T-cell (primary cell): ENCODE data around the gene SETD4. TPM values are rescaled to one million over a fixed set of nuclear protein-coding genes. Genes with fewer than 3 reads are reported as not detected.
"Not testable (repeated sequence)": the region's sequence is repeated elsewhere in the genome, so short reads cannot be mapped to it uniquely, and the experiment has no call there.

Experiments used
- ATAC-seq, 4 experiments: fragments of 200-7000 bp in 3 of 4; fragments of 150-1000 bp in 1 of 4; cut with Tn5 transposase; replicated peaks in 1 of 4; 1 replicate in 3 of 4; 2 replicates in 1 of 4; pipeline ENCODE4 v1.10.0; 2021; ENCODE audit warnings: moderate library complexity in 3 of 4, mild to moderate bottlenecking in 2 of 4, moderate number of reproducible peaks in 1 of 4
- CTCF ChIA-PET, 2 donors: fragments of 300-600 bp; sonication (Branson Sonifier 250); formaldehyde crosslinking; loops; one replicate each; lab custom pipeline; 2022; ENCODE audit warnings: antibody characterized with exemption in 2 of 2; lab: Charles Lee
- POLR2A ChIA-PET, 2 donors: fragments of 300-600 bp; sonication (Branson Sonifier 250); formaldehyde crosslinking; loops; one replicate each; lab custom pipeline; 2022; ENCODE audit warnings: antibody characterized with exemption in 2 of 2; lab: Charles Lee
- DNase-seq, 35 experiments: peaks; one replicate each; pipeline versions ENCODE4 v3.0.0 to v3.0.0-alpha.2; 2013 to 2023
- H3K27ac ChIP-seq: one replicate; pipeline ENCODE4 v1.5.1; 2013; ENCODE audit warnings: low read length
- H3K27me3 ChIP-seq, 2 experiments: replicated peaks in 1 of 2; 1 replicate in 1 of 2; 2 replicates in 1 of 2; pipeline versions ENCODE4 v1.6.1 to v1.7.0; 2013; ENCODE audit warnings: low read length in 1 of 2, mixed read lengths in 1 of 2; ENCODE audit not compliant: control insufficient read depth in 2 of 2, insufficient read depth in 2 of 2; ENCODE audit errors: extremely low read depth in 1 of 2
- H3K36me3 ChIP-seq, 2 donors: 1 replicate in 1 of 2; 2 replicates in 1 of 2; pipeline versions ENCODE4 v1.6.1 to v1.7.0; 2013; ENCODE audit warnings: low read length in 1 of 2; ENCODE audit not compliant: control insufficient read depth in 2 of 2, insufficient read depth in 1 of 2; ENCODE audit errors: extremely low read depth in 1 of 2
- H3K4me1 ChIP-seq, 2 experiments: 1 replicate in 1 of 2; 2 replicates in 1 of 2; pipeline versions ENCODE4 v1.6.1 to v1.7.0; 2013; ENCODE audit warnings: low read length in 2 of 2, mixed read lengths in 1 of 2; ENCODE audit not compliant: insufficient read depth in 2 of 2, control insufficient read depth in 1 of 2; ENCODE audit errors: extremely low read depth in 1 of 2
- H3K4me3 ChIP-seq, 2 donors: 1 replicate in 1 of 2; 2 replicates in 1 of 2; pipeline versions ENCODE4 v1.5.1 to v1.7.0; 2013; ENCODE audit warnings: mild to moderate bottlenecking in 2 of 2, low read length in 1 of 2, moderate library complexity in 1 of 2; ENCODE audit not compliant: control insufficient read depth in 1 of 2; ENCODE audit errors: extremely low read depth in 1 of 2
- H3K9me3 ChIP-seq: 2 replicates; pipeline ENCODE4 v1.7.0; 2013
- H3K27ac Mint-ChIP-seq, 2 donors: one replicate each; pipeline ENCODE4 v1.8.0; 2020 to 2021; ENCODE audit warnings: mild to moderate bottlenecking in 2 of 2, mixed read lengths in 2 of 2
- H3K27me3 Mint-ChIP-seq, 2 donors: one replicate each; pipeline ENCODE4 v1.8.0; 2021 to 2022; ENCODE audit warnings: mixed read lengths in 2 of 2
- H3K36me3 Mint-ChIP-seq: one replicate; pipeline ENCODE4 v1.8.0; 2021; ENCODE audit warnings: mixed read lengths
- H3K4me1 Mint-ChIP-seq, 3 donors: one replicate each; pipeline ENCODE4 v1.8.0; 2020 to 2022; ENCODE audit warnings: mixed read lengths in 3 of 3, mild to moderate bottlenecking in 1 of 3
- H3K4me3 Mint-ChIP-seq, 3 donors: one replicate each; pipeline ENCODE4 v1.8.0; 2020 to 2022; ENCODE audit warnings: mild to moderate bottlenecking in 3 of 3, mixed read lengths in 3 of 3, moderate library complexity in 3 of 3
- H3K9me3 Mint-ChIP-seq, 3 donors: one replicate each; pipeline ENCODE4 v1.8.0; 2020 to 2022; ENCODE audit warnings: mixed read lengths in 3 of 3
- WGBS: methylation state at CpG from one replicate; pipeline ENCODE4 v1.1.5; 2013; ENCODE audit warnings: missing lambda C conversion rate; ENCODE audit not compliant: insufficient coverage; 5-methylcytosine and 5-hydroxymethylcytosine counted together
- total RNA-seq, 35 experiments: library from RNA in 6 of 35; stranded (reverse) in 6 of 35; fragments of 120-200 nt in 1 of 35; gene quantifications; one replicate each; pipeline versions ENCODE4 v1.2.1 to v1.2.4 and lab custom pipeline; 2013 to 2026

The SETD4 gene
- total RNA-seq, 5 donors from 2014 or later (not counting 1 experiment from before 2014, with no cell fraction given) = 16.5 to 36.4 (median 30.3) TPM

GRCh38 chr21:36100971-36101641 lies 40.8 kb upstream of the SETD4 start:
- POLR2A ChIA-PET = interaction anchor here in 1 of 2 donors (0.7 kb wide), 1 partner anchor 12 kb away, joined by 3 read pairs; no protein-coding TSS in a partner anchor
- H3K4me3 Mint-ChIP-seq = no peak overlapping the region
- H3K27ac Mint-ChIP-seq = no peak overlapping the region
- no peak for ATAC-seq
- H3K27ac ChIP-seq = no peak overlapping the region
- no peak overlapping the region for H3K4me3 ChIP-seq
- DNase-seq = no peak
- H3K27me3 ChIP-seq = peaks cover 0 to 13% of the 10 kb centered on the region in 2 experiments
- no peaks in the 10 kb centered on the region for H3K9me3 ChIP-seq
- H3K27me3 Mint-ChIP-seq = peaks cover 21 to 41% of the 10 kb centered on the region in 2 donors
- 90% methylated on average over 2 of the region's 6 CpGs for WGBS
- no peaks in the 10 kb centered on the region for H3K36me3 ChIP-seq
- CTCF ChIA-PET = interaction anchor here in 1 of 2 donors (1.2 kb wide), 1 partner anchor 1355 kb away, joined by 3 read pairs; no protein-coding TSS in a partner anchor
- H3K9me3 Mint-ChIP-seq = no peaks in the 10 kb centered on the region
- H3K4me1 ChIP-seq = peaks cover 0 to 8% of the 10 kb centered on the region in 2 experiments
- peaks cover 3% of the 10 kb centered on the region for H3K36me3 Mint-ChIP-seq
- H3K4me1 Mint-ChIP-seq = peaks cover 0 to 6% (median 4%) of the 10 kb centered on the region in 3 donors

GRCh38 chr21:36099695-36100211 lies 39.4 kb upstream of the SETD4 start:
- CTCF ChIA-PET = interaction anchor here in 1 of 2 donors (0.6 kb wide), 1 partner anchor 13 kb away, joined by 3 read pairs; no protein-coding TSS in a partner anchor
- H3K27me3 Mint-ChIP-seq = peaks cover 8 to 27% of the 10 kb centered on the region in 2 donors
- not testable (repeated sequence) for H3K9me3 Mint-ChIP-seq

GRCh38 chr21:36099000-36099399 lies 38.7 kb upstream of the SETD4 start:
- Histone ChIP-seq H3K27me3 (peaks cover 0 to 7% of the 10 kb centered on the region in 2 experiments), H3K4me3 (no peak overlapping the region), H3K27ac (no peak overlapping the region), H3K4me1 (no peaks in the 10 kb centered on the region), H3K36me3 (no peaks in the 10 kb centered on the region), H3K9me3 (no peaks in the 10 kb centered on the region)
- peaks cover 3% of the 10 kb centered on the region for H3K36me3 Mint-ChIP-seq
- H3K27ac Mint-ChIP-seq = no peak overlapping the region
- H3K4me3 Mint-ChIP-seq = no peak overlapping the region
- ATAC-seq (no peak), DNase-seq (no peak)
- ChIA-PET CTCF (interaction anchor here in 1 of 2 donors (0.8 kb wide), 1 partner anchor 14 kb away, joined by 3 read pairs; no protein-coding TSS in a partner anchor), POLR2A (no interaction called here)
- no peaks in the 10 kb centered on the region for H3K9me3 Mint-ChIP-seq
- peaks cover 3 to 20% of the 10 kb centered on the region in 2 donors for H3K27me3 Mint-ChIP-seq
- 93% methylated on average over 3 of the region's 3 CpGs for WGBS
- H3K4me1 Mint-ChIP-seq = no peaks in the 10 kb centered on the region

More at GRCh38 chr21:36099695-36100211, 39.4 kb upstream of the SETD4 start:
- ATAC-seq, H3K27ac Mint-ChIP-seq, H3K27ac ChIP-seq, H3K4me3 ChIP-seq, POLR2A ChIA-PET, H3K4me1 ChIP-seq, H3K36me3 Mint-ChIP-seq, H3K27me3 ChIP-seq, H3K9me3 ChIP-seq, H3K4me1 Mint-ChIP-seq, H3K4me3 Mint-ChIP-seq, H3K36me3 ChIP-seq, DNase-seq: not testable (repeated sequence)
- WGBS = 79% methylated on average over 4 of the region's 13 CpGs

GRCh38 chr21:36098182-36098532 lies 37.8 kb upstream of the SETD4 start:
- CTCF ChIA-PET = interaction anchor here in 1 of 2 donors (0.8 kb wide), 1 partner anchor 15 kb away, joined by 3 read pairs; no protein-coding TSS in a partner anchor
- 60% methylated on average over 2 of the region's 2 CpGs for WGBS
- no peak overlapping the region for H3K27ac Mint-ChIP-seq
- no peaks in the 10 kb centered on the region for H3K4me1 Mint-ChIP-seq
- DNase-seq (no peak), ATAC-seq (no peak)
- H3K9me3 Mint-ChIP-seq = peaks cover 6 to 8% (median 7%) of the 10 kb centered on the region in 3 donors
- H3K27me3 Mint-ChIP-seq = peaks cover 8 to 19% of the 10 kb centered on the region in 2 donors
- POLR2A ChIA-PET = interaction anchor here in 1 of 2 donors (0.6 kb wide), 1 partner anchor 1213 kb away, joined by 3 read pairs; no protein-coding TSS in a partner anchor
- peaks cover 7% of the 10 kb centered on the region for H3K36me3 Mint-ChIP-seq
- H3K27me3 ChIP-seq = peaks cover 0 to 12% of the 10 kb centered on the region in 2 experiments
- no peak overlapping the region for H3K4me3 ChIP-seq
- no peaks in the 10 kb centered on the region for H3K9me3 ChIP-seq
- H3K36me3 ChIP-seq = no peaks in the 10 kb centered on the region
- H3K27ac ChIP-seq = no peak overlapping the region
- no peak overlapping the region for H3K4me3 Mint-ChIP-seq
- H3K4me1 ChIP-seq = no peaks in the 10 kb centered on the region

GRCh38 chr21:36097427-36098181 lies 37.3 kb upstream of the SETD4 start:
- Mint-ChIP-seq H3K27ac (no peak overlapping the region), H3K4me1 (no peaks in the 10 kb centered on the region), H3K27me3 (peaks cover 8 to 20% of the 10 kb centered on the region in 2 donors), H3K36me3 (peaks cover 6% of the 10 kb centered on the region), H3K4me3 (no peak overlapping the region), H3K9me3 (peaks cover 6 to 13% (median 7%) of the 10 kb centered on the region in 3 donors)
- Histone ChIP-seq H3K4me3 (no peak overlapping the region), H3K36me3 (no peaks in the 10 kb centered on the region), H3K27me3 (peaks cover 0 to 16% of the 10 kb centered on the region in 2 experiments), H3K4me1 (no peaks in the 10 kb centered on the region), H3K9me3 (no peaks in the 10 kb centered on the region), H3K27ac (no peak overlapping the region)
- POLR2A ChIA-PET = interaction anchor here in 1 of 2 donors (0.6 kb wide), 1 partner anchor 1213 kb away, joined by 3 read pairs; no protein-coding TSS in a partner anchor
- CTCF ChIA-PET = no interaction called here
- WGBS = 86% methylated on average over 6 of the region's 8 CpGs
- DNase-seq (no peak), ATAC-seq (no peak)
